ENCODE data around the gene ADISSP.

The ADISSP gene

DNA sequence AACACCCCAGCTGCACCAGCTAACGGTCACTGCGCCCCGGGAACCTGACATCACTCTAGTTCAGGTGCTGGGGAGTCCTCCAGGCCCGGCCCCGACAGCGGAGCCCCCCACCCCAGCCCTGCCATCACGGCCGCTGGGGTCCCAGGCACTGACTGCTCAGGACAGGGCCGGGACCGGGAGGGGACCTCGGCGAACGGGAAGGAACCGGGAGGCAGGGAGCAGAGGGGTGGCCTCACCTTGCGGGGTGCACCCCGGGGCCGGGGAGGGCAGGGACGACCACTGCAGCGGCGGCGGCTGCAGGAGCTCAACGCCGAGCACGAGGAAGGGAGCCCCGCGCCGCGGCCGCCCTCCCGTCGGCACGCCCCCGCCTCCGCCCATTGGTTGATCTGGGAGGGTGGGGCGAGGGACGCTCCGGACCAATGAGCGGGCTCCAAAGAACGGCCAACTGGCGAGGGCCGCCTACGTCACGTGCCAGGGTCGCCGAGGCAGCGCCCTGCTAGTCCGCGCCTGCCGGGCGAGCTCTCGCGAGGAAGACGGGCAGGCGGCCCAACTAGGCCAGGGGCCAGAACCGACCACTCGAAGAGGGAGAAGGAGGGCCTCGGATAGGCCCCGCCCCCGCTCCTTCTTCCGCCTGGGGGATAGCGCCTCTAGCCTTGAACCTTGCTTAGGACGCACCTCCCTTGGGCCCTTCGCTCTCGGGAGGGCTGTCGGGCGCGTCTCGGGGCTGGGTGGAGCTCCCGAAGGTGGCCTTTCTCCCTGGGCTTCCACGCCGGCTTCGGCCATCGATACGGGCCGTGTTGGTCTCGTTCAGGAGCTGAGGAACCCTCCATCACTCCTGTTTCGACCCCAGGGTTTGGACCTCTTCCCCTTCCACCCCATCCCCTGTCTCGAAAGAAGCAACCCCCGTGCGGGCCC is at the start of gene ADISSP:
Gene ADISSP, minus strand, starts transcription at position 327 of the 915 bp plus-strand sequence. CDS start 7,653 bp downstream, outside the sequence.
- DNase-seq (ENCODE audit: low spot score) = peak; percentile 96

DNA sequence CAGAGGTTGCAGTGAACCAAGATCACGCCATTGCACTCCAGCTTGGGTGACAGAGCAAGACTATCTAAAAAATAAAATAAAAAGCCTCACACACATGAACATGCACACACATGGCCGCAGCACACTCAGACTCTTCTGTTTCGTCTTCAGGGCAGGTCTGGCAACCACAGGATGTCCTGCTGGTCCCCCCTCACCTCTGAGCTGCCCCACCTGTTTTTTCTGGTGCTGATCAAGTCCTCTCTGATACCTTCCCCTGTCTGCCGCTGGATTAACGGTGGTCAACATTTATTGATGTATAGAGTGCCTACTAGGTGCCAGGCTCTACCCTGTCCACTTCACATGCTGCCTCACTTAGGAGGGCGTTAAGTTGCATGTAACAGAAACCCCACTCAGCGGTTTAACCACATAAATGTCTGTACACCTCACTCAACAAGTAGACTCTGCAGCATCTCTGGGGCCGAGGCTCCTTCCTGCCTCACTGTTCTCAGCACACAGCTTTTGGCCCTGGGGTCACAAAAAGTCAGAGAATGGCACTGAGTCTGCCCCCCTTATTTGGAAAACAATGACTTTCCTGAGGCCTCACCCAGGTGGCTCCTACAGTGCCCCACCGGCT is 48.3 kb upstream of the ADISSP start:
- DNase-seq (ENCODE audit: low spot score) = peak; percentile 62

- DNase-seq (ENCODE audit: low spot score) = no peak
Observed at GRCh38 chr20:3814928-3815495, 47.5 kb upstream of the ADISSP start.

- no peak for DNase-seq (ENCODE audit: low spot score)
Observed at GRCh38 chr20:3813848-3814581, 46.5 kb upstream of the ADISSP start.

DNA sequence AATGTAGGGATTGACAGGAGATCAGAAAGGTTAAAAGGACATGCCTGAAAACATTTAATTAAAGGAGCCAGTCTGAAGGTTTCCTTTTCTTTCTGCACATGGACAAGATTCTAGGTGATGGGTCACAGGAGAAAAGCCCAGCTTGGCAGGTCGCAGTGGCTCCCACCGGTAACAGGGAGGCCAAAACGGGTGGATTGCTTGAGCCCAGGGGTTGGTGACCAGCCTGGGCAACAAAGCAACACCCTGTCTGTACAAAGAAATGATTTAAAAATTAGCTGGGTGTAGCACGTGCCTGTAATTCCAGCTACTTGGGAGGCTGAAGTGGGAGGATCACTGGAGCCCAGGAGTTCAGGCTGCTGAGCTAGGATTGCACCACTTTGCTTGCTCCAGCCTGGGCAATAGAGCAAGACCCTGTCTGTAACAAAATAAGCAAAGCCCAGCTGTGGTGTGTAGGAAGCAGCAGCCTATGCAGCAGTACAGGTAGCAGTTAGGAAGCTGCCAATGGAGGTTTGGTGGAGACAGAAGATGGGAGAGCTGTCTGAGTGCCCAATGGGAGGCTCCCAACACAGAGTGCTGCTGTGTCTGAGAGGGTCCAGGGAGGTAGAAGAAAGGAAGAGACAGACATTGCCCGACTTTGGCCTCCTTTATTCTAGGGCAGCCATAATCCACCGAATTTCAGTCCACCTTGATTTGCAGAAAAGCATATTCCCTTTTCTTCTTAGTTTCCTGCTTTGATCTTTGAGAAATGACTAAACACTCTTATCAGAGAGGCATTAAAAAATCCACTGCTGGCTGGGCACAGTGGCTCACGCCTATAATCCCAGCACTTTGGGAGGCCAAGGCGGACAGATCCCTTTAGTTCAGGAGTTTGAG is 45.7 kb upstream of the ADISSP start:
- DNase-seq (ENCODE audit: low spot score) = no peak

DNA sequence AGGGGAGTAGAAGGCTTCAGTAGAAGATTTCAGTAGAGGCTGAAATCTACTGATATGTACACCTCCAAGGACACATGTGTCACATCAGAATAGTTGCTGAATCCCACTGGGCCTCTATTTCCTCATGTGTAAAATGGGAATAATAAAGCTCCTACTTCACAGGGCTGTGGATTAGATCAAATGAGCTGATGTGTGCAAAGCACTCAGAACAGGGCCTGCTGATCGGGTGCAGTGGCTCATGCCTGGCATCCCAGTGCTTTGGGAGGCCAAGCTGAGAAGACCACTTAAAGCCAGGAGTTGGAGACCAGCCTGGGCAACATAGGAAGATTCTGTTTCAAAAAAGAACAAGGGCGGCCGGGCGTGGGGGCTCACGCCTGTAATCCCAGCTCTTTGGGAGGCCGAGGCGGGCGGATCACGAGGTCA is 44.7 kb upstream of the ADISSP start:
- DNase-seq (ENCODE audit: low spot score) = no peak

DNA sequence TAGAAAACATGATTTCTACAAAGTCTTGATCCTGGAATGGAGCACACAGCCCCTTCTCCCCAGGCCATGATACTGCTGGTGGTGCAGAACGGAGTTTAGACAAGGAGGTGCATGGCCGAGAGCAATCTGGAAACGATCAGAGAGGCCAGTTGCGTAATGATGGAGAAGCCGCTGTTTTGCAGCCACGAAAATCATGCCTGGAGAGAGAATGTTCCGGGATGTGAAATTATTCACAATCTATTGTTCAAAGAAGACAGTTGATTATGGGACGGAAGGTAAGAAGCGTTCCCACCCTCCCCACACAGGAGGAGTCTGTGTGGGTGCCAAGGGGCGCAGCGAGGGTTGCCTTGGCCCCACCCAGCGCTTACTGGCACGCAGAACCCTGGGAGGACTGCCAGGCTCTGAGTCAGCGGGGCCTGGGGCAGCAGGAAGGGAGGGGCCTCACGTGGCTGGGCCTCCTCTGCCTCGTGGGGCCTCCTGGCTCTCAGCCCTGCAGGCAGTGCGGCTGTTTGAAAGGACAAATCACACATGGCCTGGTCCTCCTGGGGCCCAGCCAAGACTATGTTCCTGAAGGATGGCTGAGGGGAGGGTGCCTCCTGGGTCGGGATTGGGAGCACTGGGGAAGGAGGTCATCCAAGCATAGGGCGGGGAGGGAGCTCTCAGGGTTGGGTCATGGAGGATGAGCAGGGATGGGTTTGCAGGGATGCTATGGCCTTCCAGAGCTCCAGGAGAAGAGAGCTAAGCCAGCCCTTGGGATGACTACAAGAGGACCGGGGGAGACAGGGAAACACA is 44.1 kb upstream of the ADISSP start:
- peak; percentile 97 for DNase-seq (ENCODE audit: low spot score)

DNA sequence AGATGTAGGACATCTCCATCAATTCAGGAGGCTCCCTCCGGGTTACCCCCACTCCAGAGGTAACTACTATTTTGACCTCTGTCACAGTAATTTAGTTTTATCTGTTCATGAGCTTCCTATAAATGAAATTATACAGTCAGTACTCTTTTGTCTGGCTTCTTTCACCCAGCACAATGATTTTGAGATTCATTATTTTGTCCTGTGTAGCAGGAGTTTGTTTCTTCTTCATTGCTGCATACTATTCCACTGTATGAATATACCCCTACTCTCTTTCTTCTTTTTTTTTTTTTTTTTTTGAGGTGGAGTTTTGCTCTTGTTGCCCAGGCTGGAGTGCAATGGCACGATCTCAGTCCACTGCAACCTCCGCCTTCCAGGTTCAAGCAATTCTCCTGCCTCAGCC is 41.0 kb upstream of the ADISSP start:
- DNase-seq (ENCODE audit: low spot score) = no peak

GRCh38 chr20:3804781-3805180 is 37.2 kb upstream of the ADISSP start:
- no peak for DNase-seq (ENCODE audit: low spot score)

GRCh38 chr20:3804254-3804751 is 36.8 kb upstream of the ADISSP start:
- DNase-seq (ENCODE audit: low spot score) = no peak

DNA sequence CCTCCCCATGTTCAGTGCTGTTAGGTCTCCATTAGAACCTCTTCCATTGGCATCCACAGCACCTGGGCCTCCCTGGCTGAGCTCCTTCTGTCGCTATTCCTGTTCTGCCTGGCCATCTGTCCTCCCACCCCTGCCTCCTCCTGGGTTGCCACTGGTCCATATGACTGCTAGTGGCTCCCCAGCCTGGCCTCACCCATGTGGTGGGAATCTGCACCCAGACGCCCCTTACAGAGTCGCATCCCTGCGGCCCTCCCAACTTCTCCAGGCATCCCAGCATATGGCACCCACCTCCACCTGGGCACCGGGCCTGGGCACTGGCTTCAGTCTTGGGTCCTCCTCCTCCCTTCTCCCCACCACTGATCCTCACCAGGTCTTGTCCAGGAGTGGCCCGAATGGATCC is 36.3 kb upstream of the ADISSP start:
- no peak for DNase-seq (ENCODE audit: low spot score)

GRCh38 chr20:3803289-3803688 is 35.7 kb upstream of the ADISSP start:
- no peak for DNase-seq (ENCODE audit: low spot score)

GRCh38 chr20:3802524-3803239 is 35.1 kb upstream of the ADISSP start:
- no peak for DNase-seq (ENCODE audit: low spot score)

DNA sequence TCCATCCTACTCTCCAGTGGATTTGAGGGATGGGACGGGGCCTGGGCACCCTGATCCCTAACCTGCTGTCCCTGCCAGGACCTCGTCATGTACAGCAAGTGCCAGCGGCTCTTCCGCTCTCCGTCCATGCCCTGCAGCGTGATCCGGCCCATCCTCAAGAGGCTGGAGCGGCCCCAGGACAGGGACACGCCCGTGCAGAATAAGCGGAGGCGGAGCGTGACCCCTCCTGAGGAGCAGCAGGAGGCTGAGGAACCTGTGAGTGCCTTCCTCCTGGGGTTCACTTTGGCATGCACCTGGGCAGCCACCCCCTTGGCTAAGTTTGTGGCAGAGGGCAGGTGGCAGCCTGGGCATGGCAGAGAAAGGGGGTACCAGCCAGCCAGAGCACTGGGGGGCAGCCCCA is 34.3 kb upstream of the ADISSP start:
- DNase-seq (ENCODE audit: low spot score) = no peak

GRCh38 chr20:3801299-3801698 is 33.7 kb upstream of the ADISSP start:
- no peak for DNase-seq (ENCODE audit: low spot score)

DNA sequence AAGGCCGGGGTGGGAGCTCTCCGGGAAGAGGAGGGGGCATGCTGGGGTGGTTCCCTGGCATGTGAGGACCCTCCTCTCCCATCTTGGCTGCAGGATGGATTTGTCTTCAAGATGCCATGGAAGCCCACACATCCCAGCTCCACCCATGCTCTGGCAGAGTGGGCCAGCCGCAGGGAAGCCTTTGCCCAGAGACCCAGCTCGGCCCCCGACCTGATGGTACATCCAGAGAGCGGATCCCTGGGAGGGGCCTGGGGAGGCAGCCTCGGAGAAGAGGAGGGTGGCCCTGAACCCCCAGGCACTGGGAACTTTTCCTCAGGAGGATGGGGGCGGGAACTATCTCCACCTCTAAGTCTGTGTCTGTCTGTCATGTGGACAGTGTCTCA is 33.3 kb upstream of the ADISSP start:
- DNase-seq (ENCODE audit: low spot score) = no peak

DNA sequence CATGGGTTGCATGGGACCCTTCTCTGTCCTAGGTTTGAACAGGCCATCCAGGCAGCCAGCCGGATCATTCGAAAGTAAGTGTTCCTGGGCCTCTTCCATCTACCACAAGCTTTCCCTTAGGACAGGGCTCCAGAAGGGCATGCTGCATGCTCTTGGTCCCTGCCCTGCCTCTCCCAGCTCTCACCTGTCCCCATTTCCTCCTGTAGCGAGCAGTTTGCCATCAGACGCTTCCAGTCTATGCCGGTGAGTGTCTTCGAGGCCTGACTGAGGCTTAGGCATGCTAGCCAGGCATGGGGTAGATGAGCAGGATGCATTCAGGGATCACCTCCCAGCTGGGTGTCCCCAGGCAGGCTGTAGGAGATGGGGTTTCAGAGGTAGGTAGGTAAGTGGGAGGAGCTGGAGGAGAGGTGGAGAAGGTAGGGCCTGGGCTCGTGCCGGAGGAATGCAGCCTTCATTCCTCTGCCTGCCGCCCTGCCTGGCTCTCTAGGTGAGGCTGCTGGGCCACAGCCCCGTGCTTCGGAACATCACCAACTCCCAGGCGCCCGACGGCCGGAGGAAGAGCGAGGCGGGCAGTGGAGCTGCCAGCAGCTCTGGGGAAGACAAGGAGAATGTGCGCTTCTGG is 32.8 kb upstream of the ADISSP start:
- DNase-seq (ENCODE audit: low spot score) = no peak

DNA sequence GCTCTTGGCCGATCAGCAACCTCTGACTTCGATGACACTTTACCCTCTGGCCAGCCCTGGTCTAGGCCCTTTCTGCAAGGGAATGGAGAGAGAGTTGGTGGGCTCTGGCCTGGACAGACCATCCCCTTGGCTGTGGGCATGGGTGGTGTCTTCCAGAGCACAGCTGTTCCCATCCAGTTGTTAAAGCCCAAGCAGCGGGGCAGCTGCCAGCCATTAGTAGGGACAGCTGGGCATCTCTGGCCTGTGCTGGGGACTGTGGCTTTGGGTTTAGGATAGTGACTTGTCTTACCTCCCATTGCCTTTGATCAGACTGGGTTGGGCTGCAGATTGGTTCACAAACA is 31.3 kb upstream of the ADISSP start:
- DNase-seq (ENCODE audit: low spot score) = no peak

DNA sequence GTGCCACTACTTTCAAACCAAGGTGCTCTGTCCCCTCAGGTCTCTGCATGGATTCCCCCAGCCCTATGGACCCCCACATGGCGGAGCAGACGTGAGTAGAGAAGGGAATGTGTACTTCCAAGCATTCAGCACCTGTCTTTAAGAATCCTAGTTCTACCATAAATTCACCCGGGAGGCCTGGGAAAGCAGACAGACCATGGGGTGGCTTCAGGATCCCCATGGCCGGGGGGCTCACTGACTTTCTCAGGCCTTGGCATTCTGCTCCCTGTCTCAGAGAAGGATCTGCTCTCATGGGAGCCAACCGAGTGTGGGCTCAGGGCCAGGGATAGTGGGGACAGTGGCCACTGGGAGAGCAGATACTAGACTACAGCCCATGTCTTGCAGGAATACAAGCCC is 30.8 kb upstream of the ADISSP start:
- DNase-seq (ENCODE audit: low spot score) = no peak
